Upper lobe of left lung (tissue), 4 donors: Measurements from ENCODE around the gene ATMIN.

Experiments
- CTCF ChIP-seq, 6 experiments: fragments of 450-650 bp in 4 of 6; fragments of 200-600 bp in 2 of 6; sonication (generic) in 2 of 6; IDR thresholded peaks; one replicate each; pipeline ENCODE4 v1.5.1; 2016 to 2019; ENCODE audit warnings: antibody characterized with exemption in 6 of 6
- EP300 ChIP-seq, 4 donors: sonication (generic); formaldehyde crosslinking; IDR thresholded peaks; one replicate each; pipeline ENCODE4 v1.5.1; 2017; ENCODE audit warnings: antibody characterized with exemption in 4 of 4, control low read depth in 2 of 4
- POLR2A ChIP-seq, 4 donors: fragments of 450-650 bp; IDR thresholded peaks; one replicate each; pipeline ENCODE4 v1.5.1; 2016 to 2017; ENCODE audit warnings: antibody characterized with exemption in 4 of 4, mild to moderate bottlenecking in 2 of 4
- POLR2AphosphoS5 ChIP-seq, 2 donors: sonication (generic); formaldehyde crosslinking; IDR thresholded peaks; one replicate each; pipeline ENCODE4 v1.5.1; 2017; ENCODE audit warnings: antibody characterized with exemption in 2 of 2

- TF ChIP-seq CTCF (IDR thresholded peaks at IDR 0.05) (no peak), POLR2A (IDR thresholded peaks at IDR 0.05) (no peak), EP300 (IDR thresholded peaks at IDR 0.05) (no peak), POLR2AphosphoS5 (IDR thresholded peaks at IDR 0.05) (no peak)
Observed at GRCh38 chr16:81061871-81062608, 26.4 kb downstream of the ATMIN start.
